HG02610 (cell line): Measurements from ENCODE around the gene RCE1.
A peak's percentile ranks its signal among the peaks of the same experiment; 100 is the strongest.

Source experiments
- ATAC-seq: cut with Tn5 transposase; IDR thresholded peaks from one replicate; pipeline ENCODE4 v1.9.1; 2021; ENCODE audit warnings: mild to moderate bottlenecking, moderate library complexity; ENCODE audit not compliant: unreplicated experiment

RCE1 gene

GRCh38 chr11:66844496-66845142 is 1.4 kb downstream of the RCE1 start:
- ATAC-seq: no peak

- ATAC-seq: no peak
Measured at GRCh38 chr11:66845143-66845875, 2.1 kb downstream of the RCE1 start.

GRCh38 chr11:66845876-66846212 is 2.6 kb downstream of the RCE1 start:
- ATAC-seq: no peak

- ATAC-seq: no peak
Measured at GRCh38 chr11:66846671-66847091, 3.4 kb downstream of the RCE1 start.

- no peak for ATAC-seq
Measured at GRCh38 chr11:66847461-66848232, 4.4 kb downstream of the RCE1 start.

- ATAC-seq: no peak
Measured at GRCh38 chr11:66848671-66849500, 5.6 kb downstream of the RCE1 start.

GRCh38 chr11:66849501-66850234 is 6.4 kb downstream of the RCE1 start:
- ATAC-seq: no peak

GRCh38 chr11:66850235-66850587 is 7.0 kb downstream of the RCE1 start:
- no peak for ATAC-seq

GRCh38 chr11:66850588-66851238 is 7.5 kb downstream of the RCE1 start:
- no peak for ATAC-seq

- ATAC-seq: no peak
Measured at GRCh38 chr11:66851239-66851596, 8.0 kb downstream of the RCE1 start.

GRCh38 chr11:66851698-66852465 is 8.6 kb downstream of the RCE1 start:
- ATAC-seq: no peak

- no peak for ATAC-seq
Measured at GRCh38 chr11:66852466-66853241, 9.4 kb downstream of the RCE1 start.

- ATAC-seq: no peak
Measured at GRCh38 chr11:66853242-66854229, 10.3 kb downstream of the RCE1 start.

GRCh38 chr11:66854231-66854661 is 11.0 kb downstream of the RCE1 start:
- ATAC-seq: no peak

- no peak for ATAC-seq
Measured at GRCh38 chr11:66854729-66855211, 11.5 kb downstream of the RCE1 start.

GRCh38 chr11:66855574-66856495 is 12.6 kb downstream of the RCE1 start:
- ATAC-seq: peak; percentile 62
